Endothelial cell (in vitro differentiated cells): ENCODE measurements around the gene KCNMA1. TPM values are rescaled to one million over a fixed set of nuclear protein-coding genes. Genes with fewer than 3 reads are reported as not detected.

Experiments used
- DNase-seq: peaks from one replicate; pipeline ENCODE4 v3.0.0; 2021; ENCODE audit warnings: low spot score
- H3K27ac Mint-ChIP-seq: one replicate; pipeline ENCODE4 v1.8.0; 2021; ENCODE audit warnings: mixed read lengths, inconsistent platforms; ENCODE audit not compliant: unreplicated experiment
- H3K27me3 Mint-ChIP-seq: one replicate; pipeline ENCODE4 v1.8.0; 2021; ENCODE audit warnings: mild to moderate bottlenecking, moderate library complexity, mixed read lengths, inconsistent platforms; ENCODE audit not compliant: unreplicated experiment
- H3K36me3 Mint-ChIP-seq: one replicate; pipeline ENCODE4 v1.8.0; 2021; ENCODE audit warnings: mild to moderate bottlenecking, low read depth, mixed read lengths, inconsistent platforms; ENCODE audit not compliant: unreplicated experiment
- H3K4me1 Mint-ChIP-seq: one replicate; pipeline ENCODE4 v1.8.0; 2021; ENCODE audit warnings: mild to moderate bottlenecking, mixed read lengths, inconsistent platforms; ENCODE audit not compliant: unreplicated experiment
- H3K4me3 Mint-ChIP-seq: one replicate; pipeline ENCODE4 v1.8.0; 2021; ENCODE audit warnings: mild to moderate bottlenecking, mixed read lengths, inconsistent platforms; ENCODE audit not compliant: unreplicated experiment
- H3K9me3 Mint-ChIP-seq: one replicate; pipeline ENCODE4 v1.8.0; 2021; ENCODE audit warnings: mixed read lengths, inconsistent platforms; ENCODE audit not compliant: unreplicated experiment
- total RNA-seq: library from RNA; stranded (reverse); fragmentation: NEBNext Ultra II Directional; extraction: Animal tissue kit (Norgen Biotek cat#: 25700); gene quantifications from one replicate; pipeline ENCODE4 v1.2.1, GENCODE V29; 2021; ENCODE audit not compliant: unreplicated experiment
- TF ChIP-seq, protein P1 (sequence below): fragments of 200-600 bp; sonication (generic); IDR thresholded peaks from one replicate; pipeline ENCODE4 v1.5.0; 2021; ENCODE audit warnings: antibody characterized with exemption; ENCODE audit not compliant: unreplicated experiment

The KCNMA1 gene
- total RNA-seq, 1 donor from 2014 or later = 5.1 TPM

GRCh38 chr10:77421591-77421990, 216.0 kb downstream of the KCNMA1 start:
- H3K36me3 Mint-ChIP-seq = no peaks in the 10 kb centered on the region
- no peak overlapping the region for H3K27ac Mint-ChIP-seq
- H3K4me3 Mint-ChIP-seq = no peak overlapping the region
- TF ChIP-seq, protein P1, sequence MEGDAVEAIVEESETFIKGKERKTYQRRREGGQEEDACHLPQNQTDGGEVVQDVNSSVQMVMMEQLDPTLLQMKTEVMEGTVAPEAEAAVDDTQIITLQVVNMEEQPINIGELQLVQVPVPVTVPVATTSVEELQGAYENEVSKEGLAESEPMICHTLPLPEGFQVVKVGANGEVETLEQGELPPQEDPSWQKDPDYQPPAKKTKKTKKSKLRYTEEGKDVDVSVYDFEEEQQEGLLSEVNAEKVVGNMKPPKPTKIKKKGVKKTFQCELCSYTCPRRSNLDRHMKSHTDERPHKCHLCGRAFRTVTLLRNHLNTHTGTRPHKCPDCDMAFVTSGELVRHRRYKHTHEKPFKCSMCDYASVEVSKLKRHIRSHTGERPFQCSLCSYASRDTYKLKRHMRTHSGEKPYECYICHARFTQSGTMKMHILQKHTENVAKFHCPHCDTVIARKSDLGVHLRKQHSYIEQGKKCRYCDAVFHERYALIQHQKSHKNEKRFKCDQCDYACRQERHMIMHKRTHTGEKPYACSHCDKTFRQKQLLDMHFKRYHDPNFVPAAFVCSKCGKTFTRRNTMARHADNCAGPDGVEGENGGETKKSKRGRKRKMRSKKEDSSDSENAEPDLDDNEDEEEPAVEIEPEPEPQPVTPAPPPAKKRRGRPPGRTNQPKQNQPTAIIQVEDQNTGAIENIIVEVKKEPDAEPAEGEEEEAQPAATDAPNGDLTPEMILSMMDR = no peak
- no peaks in the 10 kb centered on the region for H3K27me3 Mint-ChIP-seq
- no peaks in the 10 kb centered on the region for H3K9me3 Mint-ChIP-seq
- DNase-seq = no peak
- H3K4me1 Mint-ChIP-seq = peaks cover 3% of the 10 kb centered on the region

GRCh38 chr10:77420947-77421523, 216.6 kb downstream of the KCNMA1 start:
- Mint-ChIP-seq H3K27me3 (no peaks in the 10 kb centered on the region), H3K4me3 (no peak overlapping the region), H3K4me1 (peaks cover 3% of the 10 kb centered on the region), H3K27ac (no peak overlapping the region), H3K9me3 (no peaks in the 10 kb centered on the region), H3K36me3 (no peaks in the 10 kb centered on the region)
- TF ChIP-seq, protein P1 = no peak
- no peak for DNase-seq

DNA sequence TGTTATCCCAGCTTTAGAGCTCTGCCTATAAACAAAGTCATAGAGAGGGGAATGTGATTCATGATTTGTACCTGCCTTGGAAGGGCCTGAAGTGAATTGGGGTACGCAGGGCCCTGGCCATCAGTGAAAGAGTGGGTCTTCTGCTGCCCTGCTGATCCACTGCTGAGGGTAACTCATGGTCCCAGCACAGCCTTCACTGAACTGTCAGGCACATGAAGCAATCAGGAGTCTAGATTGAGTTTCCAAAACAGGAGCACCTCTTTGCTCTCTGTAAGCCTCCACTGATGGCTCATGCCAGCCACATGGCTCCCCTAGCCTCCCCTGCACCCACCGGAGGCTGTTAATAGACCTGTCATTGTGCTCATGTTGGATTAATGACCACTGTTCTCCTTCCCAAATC, 217.6 kb downstream of the KCNMA1 start:
- DNase-seq = no peak
- no peaks in the 10 kb centered on the region for H3K36me3 Mint-ChIP-seq
- H3K4me1 Mint-ChIP-seq = peaks cover 3% of the 10 kb centered on the region
- H3K4me3 Mint-ChIP-seq = no peak overlapping the region
- TF ChIP-seq, protein P1 = no peak
- H3K27ac Mint-ChIP-seq = no peak overlapping the region
- H3K27me3 Mint-ChIP-seq = no peaks in the 10 kb centered on the region
- no peaks in the 10 kb centered on the region for H3K9me3 Mint-ChIP-seq

GRCh38 chr10:77419056-77419455, 218.6 kb downstream of the KCNMA1 start:
- no peak overlapping the region for H3K4me3 Mint-ChIP-seq
- no peaks in the 10 kb centered on the region for H3K9me3 Mint-ChIP-seq
- no peak for DNase-seq
- no peaks in the 10 kb centered on the region for H3K27me3 Mint-ChIP-seq
- TF ChIP-seq, protein P1 = no peak
- H3K4me1 Mint-ChIP-seq = peaks cover 3% of the 10 kb centered on the region
- no peaks in the 10 kb centered on the region for H3K36me3 Mint-ChIP-seq
- no peak overlapping the region for H3K27ac Mint-ChIP-seq

GRCh38 chr10:77417806-77418640, 219.6 kb downstream of the KCNMA1 start:
- Mint-ChIP-seq H3K9me3 (no peaks in the 10 kb centered on the region), H3K4me1 (peaks cover 3% of the 10 kb centered on the region), H3K27ac (no peak overlapping the region), H3K36me3 (no peaks in the 10 kb centered on the region), H3K27me3 (no peaks in the 10 kb centered on the region), H3K4me3 (no peak overlapping the region)
- TF ChIP-seq, protein P1 = no peak
- no peak for DNase-seq
